ENCODE data around the gene ZNF143.

The ZNF143 gene

GRCh38 chr11:9530020-9530621 lies 69.3 kb downstream of the ZNF143 start:
- no peaks in the 10 kb centered on the region for H3K79me2 ChIP-seq (ENCODE audit: control insufficient read depth, low read length)
- H3K4me2 ChIP-seq (ENCODE audit: low read length) = no peak overlapping the region
- no peaks in the 10 kb centered on the region for H3K9me3 ChIP-seq (ENCODE audit: control insufficient read depth, insufficient read depth, low read length)
- H3K36me3 ChIP-seq (ENCODE audit: control insufficient read depth, low read length) = peaks cover 21% of the 10 kb centered on the region
- H3K27me3 ChIP-seq (ENCODE audit: control insufficient read depth, low read length) = no peaks in the 10 kb centered on the region
- peaks cover 9% of the 10 kb centered on the region; the same call in 1 of the 2 replicates for H3F3A ChIP-seq (ENCODE audit: control insufficient read depth, insufficient read depth)
- H3K9me2 ChIP-seq (replicated peaks; ENCODE audit: control insufficient read depth, low read length) = no peaks in the 10 kb centered on the region
- H4K20me1 ChIP-seq (ENCODE audit: control insufficient read depth, insufficient read depth, low read depth, low read length) = no peaks in the 10 kb centered on the region
- peaks cover 11% of the 10 kb centered on the region for H3K4me1 ChIP-seq (ENCODE audit: control insufficient read depth, low read length)
- no peak overlapping the region for H3K4me3 ChIP-seq (ENCODE audit: low read length)
- no peak overlapping the region for H3K27ac ChIP-seq (ENCODE audit: low read depth, low read length)
- no peak for TF ChIP-seq CTCF (IDR thresholded peaks at IDR 0.05; ENCODE audit: low read depth, low read length, poor library complexity, severe bottlenecking)
- TF ChIP-seq EZH2phosphoT487 (IDR thresholded peaks at IDR 0.05; ENCODE audit: borderline replicate concordance, low read length) = no peak

GRCh38 chr11:9530901-9531625 lies 70.3 kb downstream of the ZNF143 start:
- Histone ChIP-seq H3F3A (ENCODE audit: control insufficient read depth, insufficient read depth) (peaks cover 9% of the 10 kb centered on the region; the same call in 1 of the 2 replicates), H4K20me1 (ENCODE audit: control insufficient read depth, insufficient read depth, low read depth, low read length) (no peaks in the 10 kb centered on the region), H3K4me2 (ENCODE audit: low read length) (no peak overlapping the region), H3K9me2 (replicated peaks; ENCODE audit: control insufficient read depth, low read length) (no peaks in the 10 kb centered on the region), H3K4me3 (ENCODE audit: low read length) (no peak overlapping the region), H3K4me1 (ENCODE audit: control insufficient read depth, low read length) (peaks cover 14% of the 10 kb centered on the region), H3K9me3 (ENCODE audit: control insufficient read depth, insufficient read depth, low read length) (no peaks in the 10 kb centered on the region), H3K27me3 (ENCODE audit: control insufficient read depth, low read length) (no peaks in the 10 kb centered on the region), H3K36me3 (ENCODE audit: control insufficient read depth, low read length) (peaks cover 14% of the 10 kb centered on the region), H3K27ac (ENCODE audit: low read depth, low read length) (no peak overlapping the region), H3K79me2 (ENCODE audit: control insufficient read depth, low read length) (no peaks in the 10 kb centered on the region)
- TF ChIP-seq EZH2phosphoT487 (IDR thresholded peaks at IDR 0.05; ENCODE audit: borderline replicate concordance, low read length) (no peak), CTCF (IDR thresholded peaks at IDR 0.05; ENCODE audit: low read depth, low read length, poor library complexity, severe bottlenecking) (no peak)

GRCh38 chr11:9533058-9533457 lies 72.2 kb downstream of the ZNF143 start:
- H4K20me1 ChIP-seq (ENCODE audit: control insufficient read depth, insufficient read depth, low read depth, low read length) = no peaks in the 10 kb centered on the region
- H3K36me3 ChIP-seq (ENCODE audit: control insufficient read depth, low read length) = peaks cover 5% of the 10 kb centered on the region
- H3K4me1 ChIP-seq (ENCODE audit: control insufficient read depth, low read length) = peaks cover 14% of the 10 kb centered on the region
- no peak overlapping the region for H3K4me3 ChIP-seq (ENCODE audit: low read length)
- no peak for TF ChIP-seq CTCF (IDR thresholded peaks at IDR 0.05; ENCODE audit: low read depth, low read length, poor library complexity, severe bottlenecking)
- TF ChIP-seq EZH2phosphoT487 (IDR thresholded peaks at IDR 0.05; ENCODE audit: borderline replicate concordance, low read length) = no peak
- H3K27ac ChIP-seq (ENCODE audit: low read depth, low read length) = no peak overlapping the region
- no peaks in the 10 kb centered on the region for H3K27me3 ChIP-seq (ENCODE audit: control insufficient read depth, low read length)
- H3F3A ChIP-seq (ENCODE audit: control insufficient read depth, insufficient read depth) = peaks cover 6% of the 10 kb centered on the region; the same call in 1 of the 2 replicates
- H3K9me2 ChIP-seq (replicated peaks; ENCODE audit: control insufficient read depth, low read length) = no peaks in the 10 kb centered on the region
- H3K4me2 ChIP-seq (ENCODE audit: low read length) = no peak overlapping the region
- no peaks in the 10 kb centered on the region for H3K9me3 ChIP-seq (ENCODE audit: control insufficient read depth, insufficient read depth, low read length)
- H3K79me2 ChIP-seq (ENCODE audit: control insufficient read depth, low read length) = no peaks in the 10 kb centered on the region

Data from DOHH2 (cell line).